Suprapubic skin (tissue), 4 donors: Measurements from ENCODE around the gene CDC25C. TPM values are rescaled to one million over a fixed set of nuclear protein-coding genes. Genes with fewer than 3 reads are reported as not detected.

ENCODE experiments used
- DNase-seq, 2 donors: peaks; one replicate each; pipeline ENCODE4 v3.0.0-alpha.2; 2019; ENCODE audit warnings: low spot score in 2 of 2
- H3K27ac ChIP-seq: fragments of 200-600 bp; sonication (generic); one replicate; pipeline ENCODE4 v1.5.1; 2019
- H3K27me3 ChIP-seq: fragments of 200-600 bp; sonication (generic); one replicate; pipeline ENCODE4 v1.5.1; 2019
- H3K36me3 ChIP-seq: fragments of 200-600 bp; sonication (generic); one replicate; pipeline ENCODE4 v1.5.1; 2019
- H3K4me1 ChIP-seq: fragments of 200-600 bp; sonication (generic); one replicate; pipeline ENCODE4 v1.5.1; 2019
- H3K4me3 ChIP-seq: fragments of 200-600 bp; sonication (generic); one replicate; pipeline ENCODE4 v1.5.1; 2019; ENCODE audit warnings: mild to moderate bottlenecking
- H3K9me3 ChIP-seq: fragments of 200-600 bp; sonication (generic); one replicate; pipeline ENCODE4 v1.5.1; 2019
- EP300 ChIP-seq: sonication (generic); formaldehyde crosslinking; IDR thresholded peaks from one replicate; pipeline ENCODE4 v1.6.1; 2017; ENCODE audit warnings: antibody characterized with exemption
- POLR2A ChIP-seq, 2 donors: fragments of 450-650 bp; IDR thresholded peaks; one replicate each; pipeline ENCODE4 v1.6.1; 2017; ENCODE audit warnings: antibody characterized with exemption in 2 of 2, mild to moderate bottlenecking in 2 of 2, moderate library complexity in 2 of 2
- POLR2AphosphoS5 ChIP-seq, 3 donors: sonication (generic); formaldehyde crosslinking; IDR thresholded peaks; one replicate each; pipeline ENCODE4 v1.6.1; 2017; ENCODE audit warnings: antibody characterized with exemption in 3 of 3
- WGBS: methylation state at CpG from one replicate; pipeline ENCODE4 v1.1.5; 2018; 5-methylcytosine and 5-hydroxymethylcytosine counted together
- total RNA-seq, 4 donors: library from RNA; depleted of rRNA; stranded (reverse); fragments of >200 nt; gene quantifications; one replicate each; pipeline ENCODE4 v1.1.0, GENCODE V29; 2016
- TF ChIP-seq, protein P1 (sequence below), 2 donors: fragments of 200-600 bp in 1 of 2; fragments of 450-650 bp in 1 of 2; sonication (generic) in 1 of 2; IDR thresholded peaks; one replicate each; pipeline ENCODE4 v1.5.1; 2016 to 2019; ENCODE audit warnings: antibody characterized with exemption in 2 of 2, mild to moderate bottlenecking in 1 of 2, moderate library complexity in 1 of 2

Gene CDC25C
- total RNA-seq, 4 donors from 2014 or later, result 0.38 to 1.6 (median 1.3) TPM

- DNase-seq, result no peak
- Histone ChIP-seq H3K27me3 (no peaks in the 10 kb centered on the region), H3K9me3 (no peaks in the 10 kb centered on the region), H3K4me3 (no peak overlapping the region), H3K27ac (no peak overlapping the region), H3K36me3 (peaks cover 20% of the 10 kb centered on the region), H3K4me1 (peaks cover 30% of the 10 kb centered on the region)
- TF ChIP-seq EP300 (no peak), POLR2AphosphoS5 (IDR thresholded peaks at IDR 0.05) (no peak), POLR2A (IDR thresholded peaks at IDR 0.05) (no peak)
- TF ChIP-seq, protein P1, sequence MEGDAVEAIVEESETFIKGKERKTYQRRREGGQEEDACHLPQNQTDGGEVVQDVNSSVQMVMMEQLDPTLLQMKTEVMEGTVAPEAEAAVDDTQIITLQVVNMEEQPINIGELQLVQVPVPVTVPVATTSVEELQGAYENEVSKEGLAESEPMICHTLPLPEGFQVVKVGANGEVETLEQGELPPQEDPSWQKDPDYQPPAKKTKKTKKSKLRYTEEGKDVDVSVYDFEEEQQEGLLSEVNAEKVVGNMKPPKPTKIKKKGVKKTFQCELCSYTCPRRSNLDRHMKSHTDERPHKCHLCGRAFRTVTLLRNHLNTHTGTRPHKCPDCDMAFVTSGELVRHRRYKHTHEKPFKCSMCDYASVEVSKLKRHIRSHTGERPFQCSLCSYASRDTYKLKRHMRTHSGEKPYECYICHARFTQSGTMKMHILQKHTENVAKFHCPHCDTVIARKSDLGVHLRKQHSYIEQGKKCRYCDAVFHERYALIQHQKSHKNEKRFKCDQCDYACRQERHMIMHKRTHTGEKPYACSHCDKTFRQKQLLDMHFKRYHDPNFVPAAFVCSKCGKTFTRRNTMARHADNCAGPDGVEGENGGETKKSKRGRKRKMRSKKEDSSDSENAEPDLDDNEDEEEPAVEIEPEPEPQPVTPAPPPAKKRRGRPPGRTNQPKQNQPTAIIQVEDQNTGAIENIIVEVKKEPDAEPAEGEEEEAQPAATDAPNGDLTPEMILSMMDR (IDR thresholded peaks at IDR 0.05), result no peak
- 90% methylated on average over 2 of the region's 2 CpGs for WGBS
Observed at GRCh38 chr5:138369706-138370105, 38.1 kb upstream of the CDC25C start.

DNA sequence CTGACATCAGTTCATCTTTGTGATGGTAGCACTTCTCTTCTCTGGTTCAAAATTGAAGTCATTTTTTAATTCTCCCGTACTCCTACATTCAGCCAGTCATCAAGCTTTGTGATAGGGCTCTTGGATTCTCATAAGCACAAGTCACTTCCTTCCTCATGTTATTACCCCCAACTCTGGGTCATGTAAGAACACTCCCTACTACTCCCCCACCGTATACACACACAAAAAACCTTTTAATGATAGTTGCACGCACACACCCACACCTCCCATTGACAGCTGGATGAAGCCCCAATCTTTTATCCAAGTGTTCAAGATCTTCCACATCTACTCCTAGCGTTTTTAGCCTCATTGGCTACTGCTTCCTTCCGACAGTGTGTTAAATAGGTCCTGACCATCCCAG lies 37.7 kb upstream of the CDC25C start:
- Histone ChIP-seq H3K36me3 (peaks cover 16% of the 10 kb centered on the region), H3K27ac (no peak overlapping the region), H3K9me3 (no peaks in the 10 kb centered on the region), H3K27me3 (no peaks in the 10 kb centered on the region), H3K4me3 (no peak overlapping the region), H3K4me1 (peaks cover 30% of the 10 kb centered on the region)
- TF ChIP-seq EP300, result no peak
- TF ChIP-seq, protein P1 (IDR thresholded peaks at IDR 0.05), result no peak
- TF ChIP-seq POLR2AphosphoS5 (IDR thresholded peaks at IDR 0.05), result no peak
- no peak for TF ChIP-seq POLR2A (IDR thresholded peaks at IDR 0.05)
- no peak for DNase-seq
- WGBS, result 63% methylated on average over 5 of the region's 5 CpGs

DNA sequence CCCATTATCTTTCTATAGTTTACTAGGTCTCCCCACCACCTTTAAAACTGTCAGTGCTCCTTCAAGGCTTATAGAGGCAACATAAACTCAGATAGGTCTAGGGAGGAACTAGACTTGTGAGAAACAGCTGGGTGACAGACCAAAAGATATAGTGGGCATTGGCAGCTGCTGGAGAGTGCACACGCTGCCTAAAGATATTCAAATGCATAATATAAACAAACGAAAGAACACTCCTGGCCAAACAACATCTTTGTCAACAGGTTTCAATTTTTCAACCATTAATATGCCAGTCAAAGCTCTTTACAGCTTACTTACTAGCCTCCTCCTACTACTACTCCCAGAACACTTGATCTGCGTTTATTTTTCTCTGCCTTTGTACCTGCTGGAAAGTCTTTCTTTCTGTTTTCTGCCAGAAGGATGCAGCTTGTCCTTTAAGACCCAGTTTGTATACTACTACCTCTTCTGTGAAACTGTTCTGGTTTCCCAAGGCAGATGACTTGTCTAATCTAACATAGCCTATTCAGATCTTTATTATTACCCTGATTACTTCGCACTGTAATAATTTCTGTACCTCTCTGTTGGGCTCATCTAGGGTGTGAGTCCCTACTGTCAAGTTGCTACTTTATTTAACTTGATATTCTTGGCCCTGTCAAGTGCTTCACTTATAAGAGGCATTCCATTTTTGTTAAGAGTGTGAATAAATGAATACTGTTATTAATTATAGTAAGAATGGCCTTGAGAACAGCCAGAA lies 35.2 kb upstream of the CDC25C start:
- no peak for TF ChIP-seq POLR2AphosphoS5 (IDR thresholded peaks at IDR 0.05)
- TF ChIP-seq, protein P1 (IDR thresholded peaks at IDR 0.05), result no peak
- no peak for TF ChIP-seq EP300
- no peak for TF ChIP-seq POLR2A (IDR thresholded peaks at IDR 0.05)
- WGBS, result 60% methylated on average over 4 of the region's 4 CpGs
- Histone ChIP-seq H3K4me3 (no peak overlapping the region), H3K4me1 (peaks cover 28% of the 10 kb centered on the region), H3K36me3 (no peaks in the 10 kb centered on the region), H3K9me3 (no peaks in the 10 kb centered on the region), H3K27ac (no peak overlapping the region), H3K27me3 (no peaks in the 10 kb centered on the region)
- DNase-seq, result no peak

DNA sequence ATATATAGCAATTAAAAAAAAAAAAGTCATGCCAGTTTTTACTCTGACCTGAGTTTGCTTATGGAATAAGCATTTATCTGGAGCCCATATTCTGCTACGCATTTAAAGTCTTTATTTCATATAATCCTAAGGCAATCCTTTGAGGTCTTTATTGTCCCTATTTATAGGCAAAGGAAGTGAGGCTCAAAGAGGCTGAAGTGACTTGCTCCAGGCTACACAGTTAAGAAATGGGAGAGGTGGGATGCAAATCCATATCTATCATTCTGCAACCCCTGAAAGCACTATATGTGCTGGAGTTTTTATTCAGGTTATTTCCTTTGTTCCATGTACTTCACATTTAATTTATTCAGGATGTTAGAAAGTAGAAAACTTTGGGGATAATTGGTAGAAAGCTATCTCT lies 33.0 kb upstream of the CDC25C start:
- Histone ChIP-seq H3K36me3 (no peaks in the 10 kb centered on the region), H3K9me3 (no peaks in the 10 kb centered on the region), H3K4me3 (no peak overlapping the region), H3K27ac (no peak overlapping the region), H3K4me1 (peaks cover 20% of the 10 kb centered on the region), H3K27me3 (no peaks in the 10 kb centered on the region)
- no peak for TF ChIP-seq EP300
- DNase-seq, result no peak
- WGBS, result 89% methylated on average over 1 of the region's 1 CpG

- no peak overlapping the region for H3K4me3 ChIP-seq
- H3K27me3 ChIP-seq, result no peaks in the 10 kb centered on the region
- 100% methylated on average over 1 of the region's 1 CpG for WGBS
- H3K4me1 ChIP-seq, result peaks cover 5% of the 10 kb centered on the region
- no peaks in the 10 kb centered on the region for H3K9me3 ChIP-seq
- no peak for DNase-seq
- no peak for TF ChIP-seq POLR2AphosphoS5 (IDR thresholded peaks at IDR 0.05)
- no peak for TF ChIP-seq EP300
- TF ChIP-seq, protein P1 (IDR thresholded peaks at IDR 0.05), result no peak
- no peak for TF ChIP-seq POLR2A (IDR thresholded peaks at IDR 0.05)
- H3K27ac ChIP-seq, result no peak overlapping the region
- no peaks in the 10 kb centered on the region for H3K36me3 ChIP-seq
Observed at GRCh38 chr5:138360941-138361452, 29.4 kb upstream of the CDC25C start.
